SK-N-SH treated with all-trans-retinoic acid at 6 μM for 48 hours (cell line): ENCODE results near the gene FOXN1.
"Not testable (repeated sequence)": the region's sequence is repeated elsewhere in the genome, so short reads cannot be mapped to it uniquely, and the experiment has no call there.

ENCODE experiments used
- CSDC2 ChIP-seq: fragments of 250-450 bp; sonication (Bioruptor Pico); IDR thresholded peaks from 2 replicates; pipeline ENCODE4 v1.5.0; 2020; ENCODE audit warnings: mild to moderate bottlenecking, moderate library complexity
- GLIS3 ChIP-seq: fragments of 250-450 bp; sonication (Bioruptor Pico); IDR thresholded peaks from 2 replicates; pipeline ENCODE4 v1.5.0; 2020; ENCODE audit warnings: mild to moderate bottlenecking, moderate library complexity
- ISL1 ChIP-seq: fragments of 250-450 bp; sonication (Bioruptor Pico); IDR thresholded peaks from 2 replicates; pipeline ENCODE4 v2.1.2; 2022; ENCODE audit warnings: mild to moderate bottlenecking, moderate library complexity
- OSR1 ChIP-seq: fragments of 250-450 bp; sonication (Bioruptor Pico); IDR thresholded peaks from 2 replicates; pipeline ENCODE4 v1.8.0; 2022; ENCODE audit warnings: moderate library complexity, mild to moderate bottlenecking, inconsistent platforms
- POU6F1 ChIP-seq: fragments of 250-450 bp; sonication (Bioruptor Pico); IDR thresholded peaks from 2 replicates; pipeline ENCODE4 v1.8.0; 2021; ENCODE audit warnings: low read depth, mild to moderate bottlenecking, moderate library complexity, borderline replicate concordance
- PPARA ChIP-seq: fragments of 250-450 bp; sonication (Bioruptor Pico); IDR thresholded peaks from 2 replicates; pipeline ENCODE4 v1.5.0; 2020; ENCODE audit warnings: mild to moderate bottlenecking, borderline replicate concordance
- TCF4 ChIP-seq: fragments of 250-450 bp; sonication (Bioruptor Pico); IDR thresholded peaks from 2 replicates; pipeline ENCODE4 v1.8.0; 2021; ENCODE audit warnings: mild to moderate bottlenecking, moderate library complexity, borderline replicate concordance
- TOX ChIP-seq: fragments of 250-450 bp; sonication (Bioruptor Pico); IDR thresholded peaks from 2 replicates; pipeline ENCODE4 v1.8.0; 2021; ENCODE audit warnings: mild to moderate bottlenecking, moderate library complexity, borderline replicate concordance
- ZFP30 ChIP-seq: fragments of 450-650 bp; formaldehyde crosslinking; IDR thresholded peaks from 2 replicates; pipeline ENCODE4 v1.5.0; 2022; ENCODE audit warnings: mild to moderate bottlenecking, moderate library complexity
- ZNF8 ChIP-seq: fragments of 450-650 bp; formaldehyde crosslinking; IDR thresholded peaks from 2 replicates; pipeline ENCODE4 v1.5.0; 2020; ENCODE audit warnings: mild to moderate bottlenecking, moderate library complexity

- not testable (repeated sequence) for TF ChIP-seq OSR1 (CRISPR knock-in tag); ZNF8 (CRISPR knock-in tag); ZFP30 (CRISPR knock-in tag); CSDC2 (CRISPR knock-in tag); PPARA; ISL1 (CRISPR knock-in tag); POU6F1 (CRISPR knock-in tag); TCF4 (CRISPR knock-in tag); TOX (CRISPR knock-in tag); GLIS3 (CRISPR knock-in tag)
Observed at GRCh38 chr17:28468033-28468735, 38.0 kb upstream of the FOXN1 start.
